GM18526 (cell line): ENCODE results near the gene TRAPPC1.
A peak's percentile ranks its signal among the peaks of the same experiment; 100 is the strongest.

Experiments used
- POLR2A ChIP-seq: IDR thresholded peaks from 3 replicates; pipeline ENCODE4 v1.6.1; 2011; ENCODE audit not compliant: insufficient read length; ENCODE audit errors: extremely low read depth

TRAPPC1 gene, protein sequence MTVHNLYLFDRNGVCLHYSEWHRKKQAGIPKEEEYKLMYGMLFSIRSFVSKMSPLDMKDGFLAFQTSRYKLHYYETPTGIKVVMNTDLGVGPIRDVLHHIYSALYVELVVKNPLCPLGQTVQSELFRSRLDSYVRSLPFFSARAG

GRCh38 chr17:7931709-7932482 is at the start of gene TRAPPC1, which contains the start of gene CNTROB:
Gene TRAPPC1 (minus strand): TSS chr17:7931946. CDS start chr17:7931829, 117 bp downstream.
Gene CNTROB (plus strand): TSS chr17:7932206. CDS start chr17:7933080, 874 bp downstream.
- TF ChIP-seq POLR2A = peak; percentile 73

GRCh38 chr17:7977805-7978204 is 46.1 kb upstream of the TRAPPC1 start:
- no peak for TF ChIP-seq POLR2A

DNA sequence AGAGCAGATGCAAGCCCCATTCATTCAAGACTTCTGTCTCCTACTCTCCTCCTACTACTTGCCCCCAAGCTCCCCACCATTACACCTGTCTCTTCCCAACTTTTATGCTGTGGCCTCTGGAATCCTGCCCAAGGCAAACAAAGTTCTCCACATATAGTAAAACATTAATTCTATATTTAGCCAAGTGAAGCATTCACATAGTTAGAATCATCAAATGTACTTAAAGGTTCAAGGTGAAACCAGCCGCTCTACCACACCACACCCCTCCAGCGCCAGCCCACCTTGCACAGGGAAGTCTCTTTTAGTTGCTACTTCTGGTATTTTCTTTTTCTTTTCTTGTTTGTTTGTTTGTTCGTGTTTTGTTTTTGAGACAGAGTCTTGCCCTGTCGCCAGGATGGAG is 45.3 kb upstream of the TRAPPC1 start:
- no peak for TF ChIP-seq POLR2A

- TF ChIP-seq POLR2A = no peak
These were observed 42.9 kb upstream of the TRAPPC1 start for GRCh38 chr17:7974638-7975131.

- no peak for TF ChIP-seq POLR2A
These were observed 40.5 kb upstream of the TRAPPC1 start for GRCh38 chr17:7972131-7972785.

DNA sequence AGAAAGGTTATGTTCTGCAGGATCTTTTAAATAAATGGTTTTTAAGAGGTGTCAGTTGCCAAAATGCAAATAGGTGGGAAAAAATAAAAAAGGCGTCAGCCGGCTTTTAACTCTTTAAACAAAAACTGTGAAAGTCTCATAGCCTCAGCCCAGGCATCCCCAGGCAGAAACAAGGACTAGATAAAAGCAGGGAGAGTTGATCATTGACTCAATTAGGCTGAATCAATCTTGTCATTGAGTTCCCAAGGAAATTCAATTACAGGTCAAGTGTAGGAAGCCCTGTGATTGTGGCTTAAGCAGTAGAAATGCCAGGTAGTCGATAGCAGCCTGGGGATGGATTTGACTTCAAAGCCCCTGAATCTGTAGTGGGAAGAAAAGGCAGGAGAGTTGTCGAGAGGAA is 39.9 kb upstream of the TRAPPC1 start:
- no peak for TF ChIP-seq POLR2A

- no peak for TF ChIP-seq POLR2A
These were observed 37.7 kb upstream of the TRAPPC1 start for GRCh38 chr17:7969433-7969832.

GRCh38 chr17:7967751-7968150 is 36.0 kb upstream of the TRAPPC1 start:
- TF ChIP-seq POLR2A = no peak

DNA sequence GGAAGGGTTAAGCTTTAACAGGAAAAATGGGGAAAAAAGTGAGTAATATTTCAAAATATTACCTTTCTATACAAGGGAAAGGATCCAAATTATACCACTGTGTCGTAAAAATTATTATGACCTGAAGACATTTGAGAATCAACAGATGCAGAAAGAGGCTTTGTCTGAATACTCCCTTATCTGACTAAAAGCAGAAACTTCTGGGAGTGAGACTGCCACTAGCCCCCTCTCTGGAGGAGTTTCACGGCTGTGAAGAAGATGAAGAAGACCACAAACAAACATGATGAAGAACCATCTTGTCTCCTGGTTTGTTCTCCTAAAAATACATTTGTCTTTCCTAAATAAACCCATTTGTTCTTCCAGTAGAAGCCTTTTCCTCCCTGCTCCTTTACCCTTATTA is 29.7 kb upstream of the TRAPPC1 start:
- no peak for TF ChIP-seq POLR2A

GRCh38 chr17:7959503-7960253 is 27.9 kb upstream of the TRAPPC1 start:
- TF ChIP-seq POLR2A = no peak

GRCh38 chr17:7956228-7956965 is 24.7 kb upstream of the TRAPPC1 start:
- no peak for TF ChIP-seq POLR2A

DNA sequence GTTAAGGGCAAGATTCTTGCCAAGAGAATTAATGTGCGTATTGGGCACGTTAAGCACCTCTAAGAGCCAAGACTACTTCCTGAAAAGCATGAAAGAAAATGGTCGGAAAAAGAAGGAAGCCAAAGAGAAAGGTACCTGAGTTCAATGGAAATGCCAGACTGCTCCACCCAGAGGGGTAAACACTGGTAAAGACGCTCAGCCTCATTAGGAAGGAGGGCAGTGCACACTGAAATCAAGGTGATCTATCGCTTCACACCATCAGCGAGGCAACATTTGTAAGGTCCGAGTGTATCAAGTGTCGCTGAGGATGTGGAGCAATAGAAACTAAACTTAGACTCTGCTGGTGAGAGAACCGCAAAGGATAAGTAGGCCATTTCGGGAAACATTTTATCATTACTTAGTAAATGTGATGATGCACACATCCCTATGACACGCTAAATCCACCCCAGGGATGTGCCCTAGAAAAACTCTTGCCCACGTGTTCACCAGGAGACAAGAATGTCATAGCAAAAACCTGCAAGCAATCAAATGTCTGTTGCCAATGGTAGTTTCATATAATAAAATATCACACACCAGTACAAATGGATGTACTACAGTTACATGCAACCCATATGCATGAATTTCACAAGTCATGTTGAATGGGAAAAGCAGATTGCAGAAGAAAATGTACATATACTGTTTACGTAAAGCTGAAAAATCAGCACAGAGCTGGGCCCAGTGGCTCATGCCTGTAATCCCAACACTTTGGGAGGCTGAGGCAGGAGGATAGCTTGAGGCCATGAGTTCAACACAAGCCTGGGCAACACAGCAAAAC is 23.9 kb upstream of the TRAPPC1 start:
- TF ChIP-seq POLR2A = no peak

GRCh38 chr17:7951143-7951792 is 19.5 kb upstream of the TRAPPC1 start:
- no peak for TF ChIP-seq POLR2A
